Common myeloid progenitor, CD34-positive (primary cell): ENCODE measurements around the gene TTC7B.

Experiments
- CTCF ChIA-PET: fragments of 350-600 bp; sonication (Branson Sonifier 250); formaldehyde crosslinking; loops from one replicate; lab custom pipeline; 2021; ENCODE audit warnings: antibody characterized with exemption; lab: Charles Lee
- POLR2A ChIA-PET: fragments of 350-600 bp; sonication (Branson Sonifier 250); formaldehyde crosslinking; loops from one replicate; lab custom pipeline; 2021; ENCODE audit warnings: antibody characterized with exemption; lab: Charles Lee
- DNase-seq, 3 donors: peaks; one replicate each; pipeline versions ENCODE4 v3.0.0 to v3.0.0-alpha.2; 2013
- H3K27ac ChIP-seq, 2 experiments: 1 replicate in 1 of 2; 2 replicates in 1 of 2; pipeline ENCODE4 v1.7.0; 2013; ENCODE audit warnings: inconsistent platforms in 2 of 2, low read length in 2 of 2, mild to moderate bottlenecking in 2 of 2, low read depth in 1 of 2, moderate library complexity in 1 of 2; ENCODE audit not compliant: severe bottlenecking in 2 of 2, insufficient read depth in 1 of 2, poor library complexity in 1 of 2
- H3K27me3 ChIP-seq, 5 experiments: replicated peaks in 2 of 5; 1 replicate in 3 of 5; 2 replicates in 2 of 5; pipeline versions ENCODE4 v1.6.1 to v1.7.0; 2013; ENCODE audit warnings: low read length in 4 of 5, mild to moderate bottlenecking in 2 of 5, moderate library complexity in 2 of 5, inconsistent platforms in 1 of 5; ENCODE audit not compliant: insufficient read depth in 5 of 5, control insufficient read depth in 4 of 5
- H3K36me3 ChIP-seq, 4 experiments: 1 replicate in 2 of 4; 2 replicates in 2 of 4; pipeline versions ENCODE4 v1.6.1 to v1.7.0; 2013; ENCODE audit warnings: low read length in 3 of 4, control low read depth in 1 of 4, mild to moderate bottlenecking in 1 of 4; ENCODE audit not compliant: control insufficient read depth in 4 of 4, insufficient read depth in 4 of 4
- H3K4me1 ChIP-seq, 4 experiments: 1 replicate in 3 of 4; 2 replicates in 1 of 4; pipeline versions ENCODE4 v1.6.1 to v1.7.1; 2013; ENCODE audit warnings: low read length in 3 of 4, mild to moderate bottlenecking in 3 of 4, control low read depth in 1 of 4, inconsistent platforms in 1 of 4, moderate library complexity in 1 of 4; ENCODE audit not compliant: control insufficient read depth in 4 of 4, insufficient read depth in 4 of 4; ENCODE audit errors: control extremely low read depth in 1 of 4
- H3K4me3 ChIP-seq, 7 experiments: 1 replicate in 4 of 7; 2 replicates in 3 of 7; pipeline versions ENCODE4 v1.5.1 to v1.7.0; 2013; ENCODE audit warnings: mild to moderate bottlenecking in 7 of 7, low read length in 6 of 7, moderate library complexity in 6 of 7, inconsistent platforms in 2 of 7, low read depth in 2 of 7, control low read depth in 1 of 7; ENCODE audit not compliant: insufficient read depth in 4 of 7, control insufficient read depth in 1 of 7; ENCODE audit errors: extremely low read depth in 1 of 7
- H3K9me3 ChIP-seq, 5 experiments: 1 replicate in 4 of 5; 2 replicates in 1 of 5; pipeline versions ENCODE4 v1.6.1 to v1.7.1; 2013; ENCODE audit warnings: low read length in 4 of 5, mild to moderate bottlenecking in 2 of 5, inconsistent platforms in 1 of 5, low read depth in 1 of 5, moderate library complexity in 1 of 5; ENCODE audit not compliant: control insufficient read depth in 4 of 5, insufficient read depth in 2 of 5; ENCODE audit errors: control extremely low read depth in 1 of 5
- WGBS: methylation state at CpG from one replicate; pipeline ENCODE4 v1.1.5; 2013; ENCODE audit not compliant: insufficient coverage; 5-methylcytosine and 5-hydroxymethylcytosine counted together

The TTC7B gene

DNA sequence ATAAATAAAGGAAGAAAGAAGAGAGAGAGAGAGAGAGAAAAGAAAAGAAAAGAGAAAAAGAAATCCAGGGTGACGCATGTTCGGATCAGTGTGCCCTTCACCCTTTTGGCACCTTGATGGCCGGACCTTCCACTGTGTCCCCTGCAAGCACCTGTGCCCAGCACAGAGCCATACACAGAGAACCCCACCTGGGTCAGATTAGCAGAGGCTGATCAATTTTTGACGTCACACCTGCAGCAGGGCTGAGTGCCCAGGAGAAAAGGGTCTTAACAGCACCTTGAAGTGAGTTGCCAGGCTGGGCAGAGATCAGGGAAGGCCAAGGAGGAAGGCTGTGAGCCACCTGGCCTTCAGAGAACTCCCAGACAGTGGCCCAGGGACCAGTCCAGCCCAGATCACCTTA is 305.0 kb downstream of the TTC7B start:
- CTCF ChIA-PET: no interaction called here
- WGBS: 100% methylated on average over 4 of the region's 4 CpGs
- no peak for DNase-seq

GRCh38 chr14:90510159-90510558 is 306.1 kb downstream of the TTC7B start:
- Histone ChIP-seq H3K36me3 (no peaks in the 10 kb centered on the region), H3K9me3 (no peaks in the 10 kb centered on the region), H3K27me3 (peaks cover 0 to 5% (median 0%) of the 10 kb centered on the region in 5 experiments), H3K4me1 (peaks cover 0 to 51% (median 20%) of the 10 kb centered on the region in 4 experiments), H3K4me3 (no peak overlapping the region), H3K27ac (no peak overlapping the region)
- POLR2A ChIA-PET: no interaction called here
- WGBS: 88% methylated on average over 7 of the region's 9 CpGs
- no peak for DNase-seq
- CTCF ChIA-PET: interaction anchor here (0.7 to 3.4 kb wide), 2 partner anchors 8 to 13 kb away, joined by 3 to 14 read pairs; no protein-coding TSS in a partner anchor

More for the DNA sequence above, 305.0 kb downstream of the TTC7B start:
- Histone ChIP-seq H3K4me1 (peaks cover 0 to 47% (median 20%) of the 10 kb centered on the region in 4 experiments), H3K27ac (no peak overlapping the region), H3K9me3 (no peaks in the 10 kb centered on the region), H3K36me3 (no peaks in the 10 kb centered on the region), H3K4me3 (no peak overlapping the region), H3K27me3 (peaks cover 0 to 5% (median 0%) of the 10 kb centered on the region in 5 experiments)
- POLR2A ChIA-PET: interaction anchor here (0.6 kb wide), 1 partner anchor 39 kb away, joined by 3 read pairs; no protein-coding TSS in a partner anchor

DNA sequence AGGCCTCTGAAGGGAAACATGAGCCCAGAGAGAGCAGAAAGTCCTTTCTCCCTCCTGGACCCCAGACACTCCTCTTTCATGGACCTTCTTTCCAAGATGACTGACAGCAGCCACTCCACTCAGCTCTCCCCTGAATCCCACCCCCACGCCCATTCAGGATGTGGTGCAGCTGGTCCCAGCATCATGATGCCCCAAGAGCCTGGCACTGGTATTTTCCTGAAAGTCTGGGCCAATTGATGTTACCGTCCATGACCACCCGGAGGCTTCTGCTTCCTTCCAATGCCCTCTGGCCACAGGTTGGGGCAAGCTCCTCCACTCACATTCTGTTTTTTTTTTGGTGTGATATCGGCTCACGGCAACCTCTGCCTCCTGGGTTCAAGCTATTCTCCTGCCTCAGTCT is 306.8 kb downstream of the TTC7B start:
- WGBS: 79% methylated on average over 4 of the region's 5 CpGs
- H3K4me3 ChIP-seq: no peak overlapping the region
- H3K4me1 ChIP-seq: peaks cover 0 to 56% (median 20%) of the 10 kb centered on the region in 4 experiments
- H3K27me3 ChIP-seq: peaks cover 0 to 5% (median 0%) of the 10 kb centered on the region in 5 experiments
- H3K9me3 ChIP-seq: no peaks in the 10 kb centered on the region
- no peak overlapping the region for H3K27ac ChIP-seq
- H3K36me3 ChIP-seq: no peaks in the 10 kb centered on the region
- ChIA-PET POLR2A (no interaction called here), CTCF (interaction anchor here (3.4 kb wide), 1 partner anchor 9 kb away, joined by 14 read pairs; no protein-coding TSS in a partner anchor)
- peak in 2 of 3 donors; percentile 44 to 56 for DNase-seq

GRCh38 chr14:90508536-90509254 is 307.5 kb downstream of the TTC7B start:
- no peak overlapping the region for H3K27ac ChIP-seq
- H3K4me1 ChIP-seq: peaks cover 0 to 57% (median 20%) of the 10 kb centered on the region in 4 experiments
- WGBS: 15% methylated on average over 20 of the region's 21 CpGs
- H3K36me3 ChIP-seq: no peaks in the 10 kb centered on the region
- peaks cover 0 to 5% (median 0%) of the 10 kb centered on the region in 5 experiments for H3K27me3 ChIP-seq
- no peak overlapping the region for H3K4me3 ChIP-seq
- H3K9me3 ChIP-seq: no peaks in the 10 kb centered on the region
- ChIA-PET POLR2A (no interaction called here), CTCF (interaction anchor here (3.4 kb wide), 1 partner anchor 10 kb away, joined by 14 read pairs; no protein-coding TSS in a partner anchor)
- peak; percentile 29 to 95 (median 93) for DNase-seq

DNA sequence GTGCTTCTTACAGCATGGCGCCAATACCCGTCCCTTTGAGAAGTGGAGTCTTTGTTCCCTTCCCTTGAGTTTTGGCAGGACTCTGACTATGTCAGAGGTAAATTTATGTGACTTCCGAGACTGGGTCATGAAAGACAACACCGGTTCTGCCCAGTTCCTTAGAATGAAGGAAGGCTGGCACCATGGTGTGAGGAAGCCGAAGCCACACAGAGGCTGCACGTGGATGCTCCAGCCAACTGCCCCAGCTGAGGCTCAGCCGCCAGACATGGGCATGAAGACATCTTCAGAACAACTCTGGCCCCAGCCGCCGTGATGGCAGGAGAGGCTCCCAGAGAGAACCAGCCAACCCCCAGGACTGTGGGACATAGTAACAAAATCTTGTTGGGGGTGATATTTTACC is 308.2 kb downstream of the TTC7B start:
- ChIA-PET POLR2A (no interaction called here), CTCF (interaction anchor here (3.4 kb wide), 1 partner anchor 11 kb away, joined by 14 read pairs; no protein-coding TSS in a partner anchor)
- H3K27me3 ChIP-seq: peaks cover 0 to 5% (median 0%) of the 10 kb centered on the region in 5 experiments
- 64% methylated on average over 8 of the region's 9 CpGs for WGBS
- peaks cover 0 to 58% (median 21%) of the 10 kb centered on the region in 4 experiments for H3K4me1 ChIP-seq
- H3K4me3 ChIP-seq: no peak overlapping the region
- H3K36me3 ChIP-seq: no peaks in the 10 kb centered on the region
- H3K27ac ChIP-seq: no peak overlapping the region
- H3K9me3 ChIP-seq: no peaks in the 10 kb centered on the region
- DNase-seq: peak in 1 of 3 donors; percentile 35

- 96% methylated on average over 7 of the region's 7 CpGs for WGBS
Measured at GRCh38 chr14:90507428-90507827, 308.8 kb downstream of the TTC7B start.

DNA sequence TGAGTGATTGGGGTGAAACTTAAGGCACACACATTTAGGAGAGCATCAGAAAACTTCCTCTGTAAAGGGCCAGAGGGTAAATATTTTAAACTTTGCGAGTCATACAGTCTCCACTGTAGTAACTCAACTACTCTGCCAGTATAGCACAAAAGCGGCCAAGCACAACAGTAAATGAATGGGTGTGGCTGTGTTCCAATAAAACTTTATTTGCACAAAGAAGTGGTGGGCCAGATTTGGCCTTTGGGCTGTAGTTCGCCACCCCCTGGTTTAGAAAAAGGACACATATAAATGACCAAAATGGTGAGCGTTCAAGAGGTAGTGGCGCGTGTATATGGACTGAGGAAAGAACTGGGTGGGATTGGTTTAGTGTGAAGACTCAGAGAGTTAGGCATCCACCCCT is 309.5 kb downstream of the TTC7B start:
- peaks cover 0 to 50% (median 21%) of the 10 kb centered on the region in 4 experiments for H3K4me1 ChIP-seq
- DNase-seq: no peak
- no peaks in the 10 kb centered on the region for H3K9me3 ChIP-seq
- CTCF ChIA-PET: interaction anchor here (0.7 to 1.5 kb wide), 2 partner anchors 7 to 107 kb away, joined by 3 to 5 read pairs; no protein-coding TSS in a partner anchor
- WGBS: 97% methylated on average over 5 of the region's 6 CpGs
- POLR2A ChIA-PET: no interaction called here
- H3K27me3 ChIP-seq: peaks cover 0 to 5% (median 0%) of the 10 kb centered on the region in 5 experiments
- no peak overlapping the region for H3K27ac ChIP-seq
- no peaks in the 10 kb centered on the region for H3K36me3 ChIP-seq
- H3K4me3 ChIP-seq: no peak overlapping the region

More at GRCh38 chr14:90507428-90507827, 308.8 kb downstream of the TTC7B start:
- H3K27ac ChIP-seq: no peak overlapping the region
- ChIA-PET POLR2A (no interaction called here), CTCF (no interaction called here)
- no peak for DNase-seq
- peaks cover 0 to 53% (median 21%) of the 10 kb centered on the region in 4 experiments for H3K4me1 ChIP-seq
- H3K9me3 ChIP-seq: no peaks in the 10 kb centered on the region
- no peak overlapping the region for H3K4me3 ChIP-seq
- peaks cover 0 to 5% (median 0%) of the 10 kb centered on the region in 5 experiments for H3K27me3 ChIP-seq
- H3K36me3 ChIP-seq: no peaks in the 10 kb centered on the region
